ENCODE measurements around the gene TPI1.
"Not testable (repeated sequence)": the region's sequence is repeated elsewhere in the genome, so short reads cannot be mapped to it uniquely, and the experiment has no call there.

TPI1 gene

GRCh38 chr12:6868211-6869048 lies 1.1 kb downstream of the TPI1 start:
- DNase-seq (ENCODE audit: low read depth in 1 of 2, low spot score in 1 of 2), result no peak

- peak; percentile 76 to 78 for DNase-seq (ENCODE audit: low read depth in 1 of 2, low spot score in 1 of 2)
Observed at GRCh38 chr12:6869049-6870021, 2.0 kb downstream of the TPI1 start.

- DNase-seq (ENCODE audit: low read depth in 1 of 2, low spot score in 1 of 2), result not testable (repeated sequence)
Observed at GRCh38 chr12:6870304-6870703, 3.0 kb downstream of the TPI1 start.

- no peak for DNase-seq (ENCODE audit: low read depth in 1 of 2, low spot score in 1 of 2)
Observed at GRCh38 chr12:6871052-6871957, 4.0 kb downstream of the TPI1 start.

GRCh38 chr12:6872073-6873048 lies 5.0 kb downstream of the TPI1 start:
- peak; percentile 70 to 78 for DNase-seq (ENCODE audit: low read depth in 1 of 2, low spot score in 1 of 2)

GRCh38 chr12:6873094-6874014 lies 6.0 kb downstream of the TPI1 start, which contains the start of gene SPSB2:
Gene SPSB2 (minus strand): TSS chr12:6873303. CDS start chr12:6872901, 402 bp downstream.
- DNase-seq (ENCODE audit: low read depth in 1 of 2, low spot score in 1 of 2), result peak; percentile 96 to 98

- not testable (repeated sequence) for DNase-seq (ENCODE audit: low read depth in 1 of 2, low spot score in 1 of 2)
Observed at GRCh38 chr12:6874015-6874368, 6.7 kb downstream of the TPI1 start.

- not testable (repeated sequence) for DNase-seq (ENCODE audit: low read depth in 1 of 2, low spot score in 1 of 2)
Observed at GRCh38 chr12:6879824-6880223, 12.5 kb downstream of the TPI1 start.

GRCh38 chr12:6883252-6883651 lies 15.9 kb downstream of the TPI1 start:
- DNase-seq (ENCODE audit: low read depth in 1 of 2, low spot score in 1 of 2), result no peak

- DNase-seq (ENCODE audit: low read depth in 1 of 2, low spot score in 1 of 2), result no peak
Observed at GRCh38 chr12:6883683-6884082, 16.4 kb downstream of the TPI1 start.

- DNase-seq (ENCODE audit: low read depth in 1 of 2, low spot score in 1 of 2), result no peak
Observed at GRCh38 chr12:6884539-6884938, 17.2 kb downstream of the TPI1 start.

GRCh38 chr12:6886206-6886999 lies 19.1 kb downstream of the TPI1 start:
- not testable (repeated sequence) for DNase-seq (ENCODE audit: low read depth in 1 of 2, low spot score in 1 of 2)

- no peak for DNase-seq (ENCODE audit: low read depth in 1 of 2, low spot score in 1 of 2)
Observed at GRCh38 chr12:6887460-6887859, 20.1 kb downstream of the TPI1 start.

- no peak for DNase-seq (ENCODE audit: low read depth in 1 of 2, low spot score in 1 of 2)
Observed at GRCh38 chr12:6888360-6888759, 21.0 kb downstream of the TPI1 start.

GRCh38 chr12:6888794-6889193 lies 21.5 kb downstream of the TPI1 start:
- not testable (repeated sequence) for DNase-seq (ENCODE audit: low read depth in 1 of 2, low spot score in 1 of 2)

GRCh38 chr12:6889775-6890573 lies 22.6 kb downstream of the TPI1 start:
- not testable (repeated sequence) for DNase-seq (ENCODE audit: low read depth in 1 of 2, low spot score in 1 of 2)
